Esophagus squamous epithelium (tissue), 5 donors: ENCODE measurements around the gene EIF4G2. TPM values are rescaled to one million over a fixed set of nuclear protein-coding genes. Genes with fewer than 3 reads are reported as not detected.
"Not testable (repeated sequence)": the region's sequence is repeated elsewhere in the genome, so short reads cannot be mapped to it uniquely, and the experiment has no call there.

Experiments used
- DNase-seq: peaks from one replicate; lab custom pipeline; 2025; lab: John Stamatoyannopoulos, UW
- H3K27ac ChIP-seq, 4 donors: fragments of 200-600 bp; sonication (generic); one replicate each; pipeline ENCODE4 v1.5.1; 2016 to 2019; ENCODE audit warnings: mild to moderate bottlenecking in 1 of 4
- H3K27me3 ChIP-seq, 4 donors: fragments of 200-600 bp; sonication (generic); 1 replicate in 3 of 4; 2 replicates in 1 of 4; pipeline versions ENCODE4 v1.5.1 to v1.6.0; 2017 to 2021; ENCODE audit warnings: antibody characterized with exemption in 1 of 4
- H3K36me3 ChIP-seq, 3 donors: fragments of 200-600 bp; sonication (generic); one replicate each; pipeline ENCODE4 v1.5.1; 2016 to 2019
- H3K4me1 ChIP-seq, 3 donors: fragments of 200-600 bp; sonication (generic); one replicate each; pipeline ENCODE4 v1.5.1; 2017 to 2019
- H3K4me3 ChIP-seq, 4 donors: fragments of 200-600 bp; sonication (generic); 1 replicate in 3 of 4; 2 replicates in 1 of 4; pipeline ENCODE4 v1.5.1; 2016 to 2019; ENCODE audit warnings: mild to moderate bottlenecking in 2 of 4, moderate library complexity in 1 of 4
- H3K9me3 ChIP-seq, 3 donors: fragments of 200-600 bp; sonication (generic); one replicate each; pipeline ENCODE4 v1.5.1; 2016 to 2019
- POLR2A ChIP-seq, 4 donors: fragments of 450-650 bp; IDR thresholded peaks; one replicate each; pipeline ENCODE4 v1.6.1; 2017; ENCODE audit warnings: antibody characterized with exemption in 4 of 4, mild to moderate bottlenecking in 4 of 4, moderate library complexity in 3 of 4
- WGBS, 2 donors: methylation state at CpG; one replicate each; pipeline ENCODE4 v1.1.5; 2018; 5-methylcytosine and 5-hydroxymethylcytosine counted together
- intact Hi-C: fragments of 100-400 bp; cut with DNase I; formaldehyde crosslinking; loops from one replicate; pipeline ENCODE4 v1.15.0; 2022
- total RNA-seq, 4 donors: library from RNA; depleted of rRNA; stranded (reverse); fragments of >200 nt; gene quantifications; one replicate each; pipeline ENCODE4 v1.1.0, GENCODE V29; 2016
- TF ChIP-seq, protein P1 (sequence below), 6 experiments: fragments of 450-650 bp in 4 of 6; fragments of 200-600 bp in 2 of 6; sonication (generic) in 2 of 6; IDR thresholded peaks; one replicate each; pipeline ENCODE4 v1.5.1; 2016 to 2019; ENCODE audit warnings: antibody characterized with exemption in 6 of 6, mild to moderate bottlenecking in 4 of 6, moderate library complexity in 4 of 6
- donor health status: DM: yes; HTN: yes; CAD: no.

EIF4G2 gene
- total RNA-seq, 4 donors from 2014 or later = 476 to 665 (median 547) TPM

DNA sequence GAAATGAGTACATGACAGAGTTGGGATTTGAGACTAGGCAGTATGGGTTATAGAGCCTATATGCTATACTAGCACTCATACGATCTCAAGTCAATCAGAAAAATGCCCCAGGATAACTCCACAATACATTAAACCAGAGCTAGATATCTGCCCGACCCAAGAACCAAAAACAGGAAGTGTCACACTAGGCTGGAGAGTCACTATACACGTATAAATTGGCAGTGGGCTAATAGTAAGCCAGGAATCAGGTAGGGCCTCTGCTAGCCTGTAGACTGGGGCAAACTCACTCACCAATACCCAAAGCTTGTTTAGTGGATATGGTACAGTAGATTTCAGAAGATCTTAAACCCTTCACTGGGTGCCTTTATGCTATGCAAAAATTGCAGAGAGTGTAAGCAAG lies 16.2 kb upstream of the EIF4G2 start:
- no peak for DNase-seq

DNA sequence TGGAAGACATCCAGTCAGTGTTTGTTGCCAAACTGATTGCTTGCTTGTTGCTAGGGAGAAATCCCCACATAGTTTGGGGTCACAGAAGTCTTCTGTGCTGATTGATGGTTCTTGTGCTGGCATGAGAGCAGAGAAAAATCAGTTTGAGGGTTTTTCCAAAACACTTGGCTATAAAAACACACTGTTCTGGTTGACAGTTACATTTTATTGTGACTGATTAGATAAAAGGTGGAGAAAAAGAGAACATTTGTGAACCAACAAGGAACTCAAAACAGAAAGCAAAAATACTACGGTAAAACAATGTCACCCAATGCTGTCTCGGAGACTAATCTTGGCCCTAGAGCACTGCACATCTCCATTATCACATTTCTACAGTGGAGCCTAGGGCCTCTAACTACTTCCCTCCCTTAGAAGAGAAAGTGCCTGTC lies 14.4 kb upstream of the EIF4G2 start:
- H3K4me1 ChIP-seq = peaks cover 0 to 7% (median 0%) of the 10 kb centered on the region in 3 donors
- no peaks in the 10 kb centered on the region for H3K9me3 ChIP-seq
- TF ChIP-seq POLR2A (IDR thresholded peaks at IDR 0.05) = no peak
- TF ChIP-seq, protein P1, sequence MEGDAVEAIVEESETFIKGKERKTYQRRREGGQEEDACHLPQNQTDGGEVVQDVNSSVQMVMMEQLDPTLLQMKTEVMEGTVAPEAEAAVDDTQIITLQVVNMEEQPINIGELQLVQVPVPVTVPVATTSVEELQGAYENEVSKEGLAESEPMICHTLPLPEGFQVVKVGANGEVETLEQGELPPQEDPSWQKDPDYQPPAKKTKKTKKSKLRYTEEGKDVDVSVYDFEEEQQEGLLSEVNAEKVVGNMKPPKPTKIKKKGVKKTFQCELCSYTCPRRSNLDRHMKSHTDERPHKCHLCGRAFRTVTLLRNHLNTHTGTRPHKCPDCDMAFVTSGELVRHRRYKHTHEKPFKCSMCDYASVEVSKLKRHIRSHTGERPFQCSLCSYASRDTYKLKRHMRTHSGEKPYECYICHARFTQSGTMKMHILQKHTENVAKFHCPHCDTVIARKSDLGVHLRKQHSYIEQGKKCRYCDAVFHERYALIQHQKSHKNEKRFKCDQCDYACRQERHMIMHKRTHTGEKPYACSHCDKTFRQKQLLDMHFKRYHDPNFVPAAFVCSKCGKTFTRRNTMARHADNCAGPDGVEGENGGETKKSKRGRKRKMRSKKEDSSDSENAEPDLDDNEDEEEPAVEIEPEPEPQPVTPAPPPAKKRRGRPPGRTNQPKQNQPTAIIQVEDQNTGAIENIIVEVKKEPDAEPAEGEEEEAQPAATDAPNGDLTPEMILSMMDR (IDR thresholded peaks at IDR 0.05) = no peak
- H3K4me3 ChIP-seq = peak overlapping the region in 1 of 4 donors; percentile 20
- peak overlapping the region in 3 of 4 donors; percentile 3 to 37 (median 17) for H3K27ac ChIP-seq
- DNase-seq = no peak
- no peaks in the 10 kb centered on the region for H3K36me3 ChIP-seq
- intact Hi-C loops = no loop called here
- no peaks in the 10 kb centered on the region for H3K27me3 ChIP-seq
- 13 to 19% methylated on average over 2 of the region's 2 CpGs for WGBS, 2 donors

More for the DNA sequence above, 16.2 kb upstream of the EIF4G2 start:
- Histone ChIP-seq H3K27me3 (no peaks in the 10 kb centered on the region), H3K9me3 (no peaks in the 10 kb centered on the region), H3K4me1 (peaks cover 0 to 7% (median 0%) of the 10 kb centered on the region in 3 donors), H3K4me3 (no peak overlapping the region), H3K27ac (no peak overlapping the region), H3K36me3 (no peaks in the 10 kb centered on the region)
- intact Hi-C loops = no loop called here
- WGBS, 2 donors = 62 to 64% methylated on average over 3 of the region's 3 CpGs
- TF ChIP-seq, protein P1 (IDR thresholded peaks at IDR 0.05) = no peak
- no peak for TF ChIP-seq POLR2A (IDR thresholded peaks at IDR 0.05)

DNA sequence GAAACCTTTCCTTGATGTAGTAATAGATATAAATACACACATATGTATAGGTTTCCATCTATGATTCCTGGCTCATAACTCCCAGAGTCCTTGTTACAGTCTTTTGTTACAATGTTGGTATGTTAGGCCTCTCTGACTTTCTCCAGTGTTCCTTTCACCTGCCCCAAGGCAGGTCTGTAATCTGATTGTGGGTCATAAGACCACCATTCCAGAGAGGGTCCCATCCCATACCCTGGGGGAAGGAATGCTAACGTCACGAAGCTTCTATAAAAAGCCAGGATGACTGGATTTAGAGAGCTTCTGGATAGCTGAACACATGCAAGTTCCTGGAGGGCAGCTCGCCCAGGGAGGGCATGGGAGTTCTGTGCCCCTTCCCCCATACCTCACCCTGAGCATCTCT lies 13.8 kb upstream of the EIF4G2 start:
- WGBS, 2 donors = 75% methylated on average over 3 of the region's 3 CpGs; no CpG with 5 or more reads in 1 of the 2 donors
- H3K4me1 ChIP-seq, H3K27me3 ChIP-seq, DNase-seq, H3K36me3 ChIP-seq, H3K9me3 ChIP-seq, intact Hi-C loops, H3K4me3 ChIP-seq, H3K27ac ChIP-seq: not testable (repeated sequence)

DNA sequence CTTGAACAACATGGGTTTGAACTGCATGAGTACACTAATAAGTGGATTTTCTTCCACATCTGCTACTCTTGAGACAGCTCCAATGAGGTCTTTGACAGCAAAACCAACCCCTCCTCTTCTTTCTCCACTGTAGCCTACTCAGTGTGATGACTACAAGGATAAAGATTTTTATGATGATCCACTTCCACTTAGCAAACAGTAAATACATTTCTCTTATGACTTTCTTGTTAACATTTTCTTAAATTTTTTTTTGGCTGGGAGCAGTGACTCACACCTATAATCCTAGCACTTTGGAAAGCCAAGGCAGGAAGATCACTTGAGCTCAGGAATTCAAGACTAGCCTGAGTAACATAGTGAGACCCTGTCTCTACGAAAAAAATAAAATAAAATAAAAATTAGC lies 9.9 kb upstream of the EIF4G2 start:
- H3K9me3 ChIP-seq = no peaks in the 10 kb centered on the region
- peaks cover 0 to 7% (median 0%) of the 10 kb centered on the region in 3 donors for H3K4me1 ChIP-seq
- TF ChIP-seq POLR2A (IDR thresholded peaks at IDR 0.05) = no peak
- TF ChIP-seq, protein P1 (IDR thresholded peaks at IDR 0.05) = no peak
- intact Hi-C loops = no loop called here
- no peak overlapping the region for H3K27ac ChIP-seq
- no peak for DNase-seq
- no peaks in the 10 kb centered on the region for H3K36me3 ChIP-seq
- no peaks in the 10 kb centered on the region for H3K27me3 ChIP-seq
- WGBS, 2 donors = 64 to 67% methylated on average over 1 of the region's 1 CpG
- no peak overlapping the region for H3K4me3 ChIP-seq

DNA sequence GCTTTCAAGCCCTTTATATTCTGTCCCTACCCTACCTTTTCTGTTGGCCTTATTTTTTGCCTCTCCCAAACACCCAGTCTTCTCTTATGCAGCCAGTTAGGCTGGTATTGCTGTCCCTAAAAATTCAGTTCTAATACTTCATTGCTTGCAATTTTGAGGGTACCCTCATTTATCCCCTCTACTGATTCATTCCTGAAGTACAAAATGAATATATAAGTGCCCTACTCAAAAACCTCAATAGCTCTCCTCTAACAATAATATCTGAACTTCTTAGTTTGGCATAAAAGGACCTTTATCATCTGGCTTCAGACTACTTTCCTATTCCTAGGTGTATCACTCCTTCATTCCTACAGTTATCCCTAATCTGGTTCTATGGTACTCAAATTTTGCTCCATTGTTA lies 5.2 kb upstream of the EIF4G2 start:
- DNase-seq = no peak
- Histone ChIP-seq H3K36me3 (no peaks in the 10 kb centered on the region), H3K9me3 (no peaks in the 10 kb centered on the region), H3K4me1 (peaks cover 0 to 9% (median 0%) of the 10 kb centered on the region in 3 donors), H3K27me3 (no peaks in the 10 kb centered on the region), H3K4me3 (no peak overlapping the region), H3K27ac (no peak overlapping the region)
- TF ChIP-seq POLR2A (IDR thresholded peaks at IDR 0.05) = no peak
- TF ChIP-seq, protein P1 (IDR thresholded peaks at IDR 0.05) = no peak
- intact Hi-C loops = no loop called here
